Stimulated activated memory B cell treated with anti-CD40 and anti-IgM and Interleukin-4, amounts not matched to agents 10 μg/mL and 1 μg/mL and 100 μg/mL, for 72 hours (primary cell): ENCODE measurements around the gene NUDT13.
"Not testable (repeated sequence)": the region's sequence is repeated elsewhere in the genome, so short reads cannot be mapped to it uniquely, and the experiment has no call there.

Experiments
- ATAC-seq: fragments of 150-1000 bp; cut with Tn5 transposase; 2 replicates; pipeline ENCODE4 v1.10.0; 2021
- H3K27ac Mint-ChIP-seq: one replicate; pipeline ENCODE4 v1.8.0; 2022; ENCODE audit warnings: mild to moderate bottlenecking, mixed read lengths
- H3K27me3 Mint-ChIP-seq: one replicate; pipeline ENCODE4 v1.8.0; 2022; ENCODE audit warnings: mixed read lengths
- H3K36me3 Mint-ChIP-seq: one replicate; pipeline ENCODE4 v1.8.0; 2022; ENCODE audit warnings: mixed read lengths
- H3K4me1 Mint-ChIP-seq: one replicate; pipeline ENCODE4 v1.8.0; 2022; ENCODE audit warnings: mixed read lengths
- H3K4me3 Mint-ChIP-seq: one replicate; pipeline ENCODE4 v1.8.0; 2022; ENCODE audit warnings: mild to moderate bottlenecking, moderate library complexity, mixed read lengths
- H3K9me3 Mint-ChIP-seq: one replicate; pipeline ENCODE4 v1.8.0; 2022; ENCODE audit warnings: mixed read lengths

The NUDT13 gene

GRCh38 chr10:73131301-73131700 lies 21.0 kb downstream of the NUDT13 start:
- Mint-ChIP-seq H3K27ac (peak overlapping the region; percentile 41), H3K4me3 (no peak overlapping the region), H3K27me3 (no peaks in the 10 kb centered on the region), H3K36me3 (peaks cover 43% of the 10 kb centered on the region), H3K4me1 (peaks cover 12% of the 10 kb centered on the region), H3K9me3 (no peaks in the 10 kb centered on the region)
- ATAC-seq = no peak

GRCh38 chr10:73131913-73132686 lies 21.8 kb downstream of the NUDT13 start:
- no peak for ATAC-seq

GRCh38 chr10:73134727-73135126 lies 24.5 kb downstream of the NUDT13 start:
- Mint-ChIP-seq H3K4me3 (no peak overlapping the region), H3K27ac (no peak overlapping the region), H3K27me3 (no peaks in the 10 kb centered on the region), H3K36me3 (peaks cover 42% of the 10 kb centered on the region), H3K4me1 (peaks cover 12% of the 10 kb centered on the region), H3K9me3 (no peaks in the 10 kb centered on the region)
- ATAC-seq = no peak

More at GRCh38 chr10:73131913-73132686, 21.8 kb downstream of the NUDT13 start:
- no peaks in the 10 kb centered on the region for H3K9me3 Mint-ChIP-seq
- peaks cover 38% of the 10 kb centered on the region for H3K36me3 Mint-ChIP-seq
- no peaks in the 10 kb centered on the region for H3K27me3 Mint-ChIP-seq
- H3K27ac Mint-ChIP-seq = peak overlapping the region; percentile 41
- H3K4me3 Mint-ChIP-seq = no peak overlapping the region
- H3K4me1 Mint-ChIP-seq = peaks cover 12% of the 10 kb centered on the region

GRCh38 chr10:73136627-73137026 lies 26.4 kb downstream of the NUDT13 start:
- peaks cover 36% of the 10 kb centered on the region for H3K36me3 Mint-ChIP-seq
- no peak for ATAC-seq
- no peak overlapping the region for H3K27ac Mint-ChIP-seq
- no peak overlapping the region for H3K4me3 Mint-ChIP-seq
- no peaks in the 10 kb centered on the region for H3K27me3 Mint-ChIP-seq
- H3K9me3 Mint-ChIP-seq = no peaks in the 10 kb centered on the region
- peaks cover 8% of the 10 kb centered on the region for H3K4me1 Mint-ChIP-seq

GRCh38 chr10:73139251-73139650 lies 29.0 kb downstream of the NUDT13 start:
- H3K27me3 Mint-ChIP-seq = no peaks in the 10 kb centered on the region
- H3K27ac Mint-ChIP-seq = no peak overlapping the region
- H3K9me3 Mint-ChIP-seq = no peaks in the 10 kb centered on the region

GRCh38 chr10:73141603-73142002 lies 31.3 kb downstream of the NUDT13 start:
- H3K9me3 Mint-ChIP-seq = no peaks in the 10 kb centered on the region
- no peak overlapping the region for H3K4me3 Mint-ChIP-seq
- H3K4me1 Mint-ChIP-seq = no peaks in the 10 kb centered on the region
- H3K36me3 Mint-ChIP-seq = peaks cover 47% of the 10 kb centered on the region
- H3K27ac Mint-ChIP-seq = no peak overlapping the region
- no peaks in the 10 kb centered on the region for H3K27me3 Mint-ChIP-seq
- no peak for ATAC-seq

More at GRCh38 chr10:73139251-73139650, 29.0 kb downstream of the NUDT13 start:
- Mint-ChIP-seq H3K4me1 (no peaks in the 10 kb centered on the region), H3K4me3 (no peak overlapping the region), H3K36me3 (peaks cover 37% of the 10 kb centered on the region)
- no peak for ATAC-seq

GRCh38 chr10:73150633-73151413 lies 40.6 kb downstream of the NUDT13 start:
- not testable (repeated sequence) for H3K4me3 Mint-ChIP-seq, ATAC-seq, H3K27me3 Mint-ChIP-seq, H3K27ac Mint-ChIP-seq, H3K4me1 Mint-ChIP-seq, H3K9me3 Mint-ChIP-seq
- peaks cover 41% of the 10 kb centered on the region for H3K36me3 Mint-ChIP-seq

GRCh38 chr10:73152009-73152408 lies 41.8 kb downstream of the NUDT13 start:
- ATAC-seq = no peak
- peaks cover 44% of the 10 kb centered on the region for H3K36me3 Mint-ChIP-seq
- H3K4me1 Mint-ChIP-seq = no peaks in the 10 kb centered on the region
- no peaks in the 10 kb centered on the region for H3K9me3 Mint-ChIP-seq
- H3K27me3 Mint-ChIP-seq = no peaks in the 10 kb centered on the region
- H3K27ac Mint-ChIP-seq = no peak overlapping the region
- H3K4me3 Mint-ChIP-seq = no peak overlapping the region

- Mint-ChIP-seq H3K36me3 (peaks cover 28% of the 10 kb centered on the region), H3K9me3 (no peaks in the 10 kb centered on the region), H3K27me3 (no peaks in the 10 kb centered on the region), H3K27ac (no peak overlapping the region), H3K4me1 (peaks cover 8% of the 10 kb centered on the region), H3K4me3 (no peak overlapping the region)
- ATAC-seq = no peak
These were observed 45.8 kb downstream of the NUDT13 start for GRCh38 chr10:73156054-73156453.

GRCh38 chr10:73159038-73159648 lies 48.9 kb downstream of the NUDT13 start:
- ATAC-seq = no peak
- Mint-ChIP-seq H3K36me3 (peaks cover 31% of the 10 kb centered on the region), H3K4me1 (peaks cover 29% of the 10 kb centered on the region), H3K27me3 (no peaks in the 10 kb centered on the region), H3K4me3 (no peak overlapping the region), H3K9me3 (no peaks in the 10 kb centered on the region), H3K27ac (no peak overlapping the region)

GRCh38 chr10:73161079-73161478 lies 50.8 kb downstream of the NUDT13 start:
- H3K4me3 Mint-ChIP-seq = no peak overlapping the region
- H3K9me3 Mint-ChIP-seq = no peaks in the 10 kb centered on the region
- peaks cover 37% of the 10 kb centered on the region for H3K36me3 Mint-ChIP-seq

GRCh38 chr10:73161662-73162061 lies 51.4 kb downstream of the NUDT13 start:
- Mint-ChIP-seq H3K36me3 (peaks cover 34% of the 10 kb centered on the region), H3K27ac (peak overlapping the region; percentile 46), H3K9me3 (no peaks in the 10 kb centered on the region), H3K27me3 (no peaks in the 10 kb centered on the region), H3K4me3 (no peak overlapping the region), H3K4me1 (peaks cover 49% of the 10 kb centered on the region)
- ATAC-seq = no peak

More at GRCh38 chr10:73161079-73161478, 50.8 kb downstream of the NUDT13 start:
- ATAC-seq = no peak
- Mint-ChIP-seq H3K27me3 (no peaks in the 10 kb centered on the region), H3K27ac (peak overlapping the region; percentile 46), H3K4me1 (peaks cover 43% of the 10 kb centered on the region)

GRCh38 chr10:73163096-73163495 lies 52.8 kb downstream of the NUDT13 start:
- Mint-ChIP-seq H3K9me3 (no peaks in the 10 kb centered on the region), H3K27me3 (no peaks in the 10 kb centered on the region), H3K36me3 (peaks cover 34% of the 10 kb centered on the region), H3K4me1 (peaks cover 59% of the 10 kb centered on the region), H3K4me3 (no peak overlapping the region), H3K27ac (peak overlapping the region; percentile 1)
- ATAC-seq = no peak

- Mint-ChIP-seq H3K27me3 (no peaks in the 10 kb centered on the region), H3K4me3 (peak overlapping the region; percentile 99), H3K4me1 (peaks cover 42% of the 10 kb centered on the region), H3K9me3 (no peaks in the 10 kb centered on the region), H3K36me3 (peaks cover 18% of the 10 kb centered on the region), H3K27ac (peak overlapping the region; percentile 94)
- ATAC-seq = no peak
These were observed 56.7 kb downstream of the NUDT13 start for GRCh38 chr10:73166972-73167371.

- H3K9me3 Mint-ChIP-seq = no peaks in the 10 kb centered on the region
- no peak for ATAC-seq
- peak overlapping the region; percentile 94 for H3K27ac Mint-ChIP-seq
- peaks cover 18% of the 10 kb centered on the region for H3K36me3 Mint-ChIP-seq
- H3K4me3 Mint-ChIP-seq = peak overlapping the region; percentile 99
- H3K27me3 Mint-ChIP-seq = no peaks in the 10 kb centered on the region
- peaks cover 38% of the 10 kb centered on the region for H3K4me1 Mint-ChIP-seq
These were observed 57.2 kb downstream of the NUDT13 start for GRCh38 chr10:73167458-73167782.
